CD4-positive, alpha-beta T cell treated with Interleukin-2 at 100 ng/mL for 4 hours (primary cell): ENCODE data around the gene CACNA2D1.
"Not testable (repeated sequence)": the region's sequence is repeated elsewhere in the genome, so short reads cannot be mapped to it uniquely, and the experiment has no call there.

Experiments used
- DNase-seq: peaks from one replicate; pipeline ENCODE4 v3.0.0-alpha.2; 2020; ENCODE audit warnings: low spot score

The CACNA2D1 gene

DNA sequence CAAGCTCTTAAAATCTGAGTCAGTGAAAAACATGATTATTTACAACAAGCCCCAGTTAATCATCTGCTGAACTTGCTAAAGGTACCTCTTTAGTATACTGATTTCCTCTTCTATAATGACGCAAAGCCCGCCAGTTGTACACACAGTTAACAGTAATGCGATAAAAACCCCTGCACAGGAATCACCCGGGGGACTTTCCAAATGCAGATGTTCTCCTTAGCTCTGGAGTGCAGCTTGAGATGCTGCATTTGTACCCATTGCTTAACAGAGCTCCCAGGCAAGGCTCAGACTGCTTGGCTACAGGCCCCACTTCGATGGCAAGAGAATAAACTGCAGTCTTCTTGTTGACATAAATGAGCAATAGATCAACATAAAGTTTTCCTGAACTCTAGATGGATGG lies 394.1 kb downstream of the CACNA2D1 start:
- DNase-seq: no peak

DNA sequence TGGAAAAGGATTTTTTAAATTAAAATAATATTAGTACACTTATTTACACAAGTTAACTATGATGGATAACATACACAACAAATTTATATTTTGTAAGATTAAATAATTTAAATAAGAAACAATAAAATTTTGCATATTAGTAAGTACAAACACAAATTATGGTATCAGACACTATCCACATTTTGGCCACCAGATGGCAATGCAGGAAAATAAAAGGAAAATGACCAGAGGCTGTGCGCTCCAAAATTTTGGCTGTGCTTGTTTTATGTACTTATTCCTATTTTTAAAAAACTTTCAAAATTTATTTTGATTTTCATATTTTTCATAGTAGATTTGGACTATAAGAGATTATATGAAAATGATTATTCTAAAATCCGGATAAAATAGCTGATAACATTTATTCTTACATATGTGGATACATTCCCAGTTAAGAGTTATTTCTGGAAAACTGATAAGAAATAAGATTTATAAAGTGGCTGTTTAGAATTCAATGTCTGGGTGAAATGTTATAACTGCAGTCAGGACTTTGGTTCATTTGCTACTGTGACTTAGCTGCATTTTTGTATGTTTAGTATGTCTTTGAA lies 399.0 kb downstream of the CACNA2D1 start:
- DNase-seq: no peak

DNA sequence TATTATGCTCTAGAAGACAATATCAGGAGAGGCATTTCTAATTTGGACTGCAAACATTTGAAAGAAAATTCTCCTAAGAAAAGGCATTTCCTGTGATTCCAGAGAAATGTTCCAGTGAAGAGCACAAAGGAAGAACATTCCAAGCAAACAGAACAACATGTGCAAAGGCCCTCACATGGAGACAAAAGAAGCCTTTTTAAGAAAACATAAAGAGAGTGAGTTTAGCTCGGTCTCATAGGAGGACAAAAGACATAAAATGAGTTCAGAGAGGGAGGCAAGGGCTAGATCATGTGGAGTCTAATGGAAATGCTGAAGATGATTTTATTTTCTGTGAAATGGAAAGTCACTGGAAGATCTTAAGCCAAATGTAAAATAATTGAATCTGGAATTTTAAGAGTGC lies 404.0 kb downstream of the CACNA2D1 start:
- DNase-seq: no peak

DNA sequence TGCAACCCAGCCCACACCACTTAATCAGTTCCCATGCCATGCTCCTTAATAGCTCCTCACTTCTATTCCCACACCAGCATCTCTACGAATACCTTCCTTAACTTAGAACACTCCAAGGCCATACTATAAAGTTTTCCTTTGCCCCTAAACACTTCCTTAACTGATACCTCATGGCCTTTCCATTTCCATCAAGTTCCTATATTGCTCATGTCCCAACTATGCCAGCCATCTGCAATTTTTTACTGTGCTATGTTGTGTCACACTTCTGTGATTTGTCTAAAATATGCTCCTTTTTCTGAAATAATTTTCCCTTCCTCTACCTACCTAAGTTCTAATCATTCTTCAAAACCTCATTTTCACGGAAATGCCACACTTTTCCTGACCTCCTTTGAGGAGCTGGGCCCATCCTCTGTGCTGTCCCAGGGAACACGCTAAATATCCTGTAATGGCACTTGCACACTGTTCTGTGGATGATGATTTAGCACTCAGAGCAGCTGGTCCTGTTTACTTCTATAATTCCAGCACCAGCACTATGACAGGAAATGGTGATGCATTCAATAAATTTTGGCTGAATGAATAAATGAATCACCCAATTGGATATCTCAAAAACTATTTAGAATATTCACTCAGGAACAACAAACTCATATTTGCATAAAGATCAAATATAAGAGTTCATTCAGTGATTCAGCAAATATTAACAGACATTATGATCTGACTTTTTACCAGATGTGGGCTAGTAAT lies 407.3 kb downstream of the CACNA2D1 start:
- no peak for DNase-seq

DNA sequence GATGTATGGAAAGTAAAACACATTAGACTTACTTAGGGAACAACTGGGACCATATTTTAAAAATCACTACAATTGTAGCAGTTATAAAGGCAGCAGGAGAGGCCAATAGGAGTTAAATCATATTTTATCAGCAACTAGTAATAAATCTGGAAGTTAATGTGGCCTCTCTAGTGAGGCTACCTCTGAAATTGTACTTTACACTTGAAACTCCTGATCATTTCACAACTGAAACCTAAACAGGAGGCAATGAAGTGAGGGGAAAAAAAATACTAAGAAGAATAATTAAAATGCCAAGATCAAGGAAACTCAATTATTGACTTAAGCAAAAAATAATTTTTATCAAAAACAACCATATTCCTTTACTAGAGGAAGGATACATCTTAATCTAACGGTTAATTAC lies 408.1 kb downstream of the CACNA2D1 start:
- DNase-seq: no peak

DNA sequence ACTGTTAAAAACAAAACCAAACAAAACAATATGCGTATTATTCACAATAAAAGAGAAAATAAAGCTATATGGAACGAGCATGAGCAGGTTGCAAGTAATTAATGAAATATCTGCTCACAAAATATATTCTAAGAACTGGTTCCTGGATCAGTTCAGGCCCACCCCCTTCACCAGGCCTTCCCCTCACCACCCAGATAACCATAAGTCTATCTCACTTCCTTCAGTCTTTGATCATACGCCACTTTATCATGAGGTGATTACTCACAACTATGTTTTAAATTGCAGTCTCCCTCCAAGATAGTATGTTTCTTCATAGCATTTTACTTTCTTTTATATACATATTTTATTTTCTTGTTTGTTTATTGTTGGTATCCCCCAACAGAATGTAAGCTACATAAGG lies 410.7 kb downstream of the CACNA2D1 start:
- DNase-seq: no peak

DNA sequence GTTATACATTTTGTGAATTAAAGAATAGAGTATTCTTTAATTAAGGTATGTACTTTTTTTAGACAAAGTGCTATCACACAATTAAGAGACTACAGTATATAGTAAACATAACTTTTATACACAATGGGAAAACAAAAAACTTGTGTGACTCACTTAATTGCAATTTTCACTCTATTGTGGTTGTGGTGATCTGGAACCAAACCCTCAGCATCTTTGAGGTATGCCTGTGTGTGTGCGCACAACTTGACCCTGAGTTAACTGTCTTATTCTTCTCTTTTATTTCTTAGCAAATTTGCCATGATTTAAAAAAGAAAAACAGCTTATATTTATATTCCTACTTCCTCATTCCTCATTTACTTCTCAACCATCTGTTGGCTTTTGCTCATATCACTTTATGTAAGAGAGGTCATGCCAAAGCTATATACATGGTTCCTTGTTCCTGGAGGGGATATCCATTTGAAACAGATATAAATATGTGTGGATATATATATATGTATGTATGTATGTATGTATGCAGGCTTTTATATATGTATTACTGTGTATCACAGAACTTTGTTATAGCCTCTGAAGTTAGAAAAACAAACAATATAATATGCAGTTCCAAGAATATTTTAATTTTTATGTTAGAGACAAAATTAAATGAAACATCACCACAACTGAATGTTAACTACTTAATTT lies 414.2 kb downstream of the CACNA2D1 start:
- no peak for DNase-seq

DNA sequence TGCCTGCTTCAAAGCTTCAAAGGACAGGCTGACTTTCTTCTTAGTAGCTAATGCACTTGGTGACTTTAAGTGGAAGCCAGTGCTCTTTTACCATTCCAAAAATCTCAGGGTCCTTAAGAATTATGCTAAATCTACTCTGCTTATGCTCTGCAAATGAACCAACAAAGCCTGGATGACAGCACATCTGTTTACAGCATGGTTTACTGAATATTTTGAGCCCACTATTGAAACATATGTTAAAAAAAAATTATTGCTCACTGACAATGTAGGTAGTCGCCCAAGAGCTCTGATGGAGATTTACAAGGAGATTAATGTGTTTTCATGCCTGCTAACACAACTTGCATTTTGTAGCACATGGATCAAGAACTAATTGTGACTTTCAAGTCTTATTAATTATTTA lies 415.5 kb downstream of the CACNA2D1 start:
- DNase-seq: no peak

DNA sequence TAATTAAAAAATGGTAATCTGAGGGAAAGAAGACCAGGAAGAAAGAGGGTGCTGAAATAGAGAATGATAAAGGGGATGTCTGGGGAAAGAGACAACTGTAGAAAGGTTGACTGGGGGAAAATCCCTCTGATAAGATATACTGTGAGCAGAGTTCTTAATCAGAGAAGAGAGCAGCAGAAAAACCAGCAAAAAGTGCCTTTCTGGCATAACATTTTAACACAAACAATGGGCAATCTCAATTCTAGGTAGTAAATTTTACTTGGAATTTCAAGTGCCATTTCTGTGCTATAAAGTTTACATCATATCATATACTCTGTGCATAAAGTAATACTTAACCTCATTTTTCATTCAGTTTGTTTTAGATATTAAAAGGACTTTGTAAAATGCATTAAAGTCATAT lies 421.9 kb downstream of the CACNA2D1 start:
- no peak for DNase-seq

DNA sequence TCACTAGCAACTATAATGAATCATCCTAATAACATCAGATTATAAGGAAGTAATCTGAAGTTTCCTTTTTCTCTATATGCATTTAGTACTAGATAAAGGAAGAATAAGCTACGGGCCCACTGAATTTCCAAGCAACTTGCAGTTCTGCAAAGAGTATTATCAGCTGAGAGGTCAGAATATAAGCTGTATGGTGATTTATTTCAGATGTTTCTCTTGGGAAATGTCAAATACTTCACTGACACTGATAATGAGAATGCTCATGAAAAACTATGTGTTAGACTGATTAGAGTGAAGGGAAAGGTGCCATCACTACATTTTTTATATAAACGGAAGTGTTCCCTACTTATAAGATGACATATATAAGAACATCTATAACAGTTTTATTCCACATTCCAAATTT lies 422.5 kb downstream of the CACNA2D1 start:
- no peak for DNase-seq

DNA sequence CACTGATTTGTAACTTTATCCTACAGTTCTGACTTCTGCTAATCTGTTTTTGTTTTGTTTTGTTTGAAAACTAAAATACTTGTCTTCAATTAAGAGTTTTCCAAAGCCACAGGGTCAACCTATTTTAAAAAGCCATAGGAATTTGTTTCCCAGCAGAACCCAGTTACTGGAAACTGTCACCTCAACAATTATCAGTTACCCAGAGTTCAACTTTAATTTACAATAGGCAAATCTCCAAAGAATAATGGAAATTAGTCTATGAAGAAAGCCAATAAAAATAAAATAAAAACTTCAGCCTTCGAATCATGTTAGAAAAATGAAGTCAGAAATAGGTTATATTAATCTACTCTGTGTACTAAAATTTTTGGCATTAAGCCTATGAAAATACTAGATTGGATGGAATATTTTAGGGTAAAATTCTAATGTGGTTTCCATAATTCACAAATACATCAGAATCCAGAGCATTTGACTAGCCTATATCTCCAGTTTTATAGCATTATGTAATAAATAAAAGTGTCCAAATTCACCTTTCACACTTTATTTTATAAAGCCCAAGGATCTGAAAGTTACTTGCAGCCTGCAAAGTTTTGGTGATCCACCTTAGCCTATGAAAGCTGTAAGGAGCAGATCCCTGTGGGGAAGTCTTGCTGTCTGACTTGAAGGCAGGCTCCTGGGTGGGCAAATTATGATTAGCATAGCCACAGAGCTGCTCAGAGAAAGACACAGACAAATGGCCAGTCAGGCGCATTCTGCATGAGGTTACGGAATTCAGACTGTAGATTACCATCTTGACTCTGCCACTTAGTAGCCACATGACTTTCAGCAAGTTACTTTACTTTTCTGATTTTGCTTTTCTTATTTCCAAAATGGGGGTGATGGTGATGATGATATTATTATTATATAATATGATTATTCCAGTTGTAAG lies 423.8 kb downstream of the CACNA2D1 start:
- DNase-seq: no peak

DNA sequence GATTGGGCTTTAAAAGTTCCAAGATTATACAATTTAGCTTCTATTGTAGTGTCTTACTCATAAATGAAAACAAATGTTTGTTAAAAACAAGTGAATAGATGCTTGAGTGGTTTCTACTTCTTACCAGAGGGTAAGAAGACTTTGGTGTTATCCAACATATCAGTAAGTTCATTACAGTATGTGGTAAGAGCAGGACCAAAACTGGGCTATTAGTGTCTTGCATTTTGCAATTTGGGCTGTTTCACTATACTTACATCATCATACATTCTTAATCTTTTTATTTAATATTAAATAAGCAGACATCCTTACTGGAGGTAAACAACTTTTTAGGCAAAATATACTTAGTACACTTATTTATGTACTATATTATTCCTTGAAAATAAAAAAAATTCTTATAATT lies 425.4 kb downstream of the CACNA2D1 start:
- no peak for DNase-seq

DNA sequence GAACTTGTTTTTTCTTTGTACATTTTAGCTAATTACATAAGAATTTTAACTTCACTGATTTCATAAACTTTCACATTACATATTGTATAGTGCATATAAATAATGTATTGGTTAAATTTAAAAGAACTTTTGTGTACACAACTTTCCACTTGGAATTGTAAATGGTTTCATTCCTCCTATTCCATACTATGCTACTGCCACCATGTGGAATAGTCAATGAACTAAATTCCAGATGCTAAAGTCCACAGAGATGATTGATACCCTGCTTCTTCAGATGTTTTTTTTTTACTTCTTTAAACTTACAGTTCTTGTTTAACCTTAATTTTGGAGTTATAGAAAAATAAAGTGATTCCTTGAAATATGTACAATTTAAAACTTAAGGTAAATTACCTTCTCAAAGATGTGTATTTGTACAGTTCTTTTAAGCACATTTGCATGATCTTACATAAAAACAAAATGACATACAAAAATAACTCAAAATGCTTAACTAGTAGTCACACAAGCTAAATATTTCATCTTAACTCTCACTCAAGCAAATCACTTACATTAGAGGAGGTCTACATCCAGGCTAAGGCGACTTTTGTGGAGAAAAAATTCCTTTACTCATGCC lies 426.1 kb downstream of the CACNA2D1 start:
- DNase-seq: no peak

DNA sequence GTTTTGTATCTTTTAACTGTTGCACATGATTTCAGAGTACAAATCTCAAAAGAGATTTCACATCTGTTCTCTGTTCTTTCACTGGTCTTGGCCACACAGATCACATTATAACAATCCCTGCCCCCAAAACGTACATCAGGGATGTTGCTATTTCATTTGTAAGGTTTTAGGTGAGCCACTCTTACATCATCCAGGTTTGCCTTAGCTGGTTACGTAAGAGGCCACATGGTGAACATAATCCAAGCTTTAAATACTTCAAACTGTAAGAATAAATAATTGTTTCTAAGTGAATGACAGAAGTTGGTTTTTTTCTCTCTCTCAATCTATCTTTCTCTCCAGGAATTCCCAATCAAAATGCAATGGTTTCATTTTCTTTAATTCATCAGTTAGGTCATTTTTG lies 427.8 kb downstream of the CACNA2D1 start:
- DNase-seq: no peak

DNA sequence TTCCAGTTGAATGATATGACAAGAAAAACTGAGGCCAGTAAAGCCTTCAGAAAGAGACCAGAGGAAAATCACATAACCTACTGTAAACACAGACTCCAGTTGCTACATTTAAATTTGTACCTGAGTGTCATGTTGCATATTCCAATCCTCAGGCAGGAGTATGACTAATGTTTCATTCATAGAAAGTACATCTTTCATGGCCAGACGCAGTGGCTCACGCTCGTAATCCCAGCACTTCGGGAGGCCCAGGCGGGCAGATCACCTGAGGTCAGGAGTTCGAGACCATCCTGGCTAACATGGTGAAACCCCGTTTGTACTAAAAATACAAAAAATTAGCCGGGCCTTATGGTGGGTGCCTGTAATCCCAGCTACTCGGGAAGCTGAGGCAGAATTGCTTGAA lies 429.0 kb downstream of the CACNA2D1 start:
- DNase-seq: not testable (repeated sequence)

DNA sequence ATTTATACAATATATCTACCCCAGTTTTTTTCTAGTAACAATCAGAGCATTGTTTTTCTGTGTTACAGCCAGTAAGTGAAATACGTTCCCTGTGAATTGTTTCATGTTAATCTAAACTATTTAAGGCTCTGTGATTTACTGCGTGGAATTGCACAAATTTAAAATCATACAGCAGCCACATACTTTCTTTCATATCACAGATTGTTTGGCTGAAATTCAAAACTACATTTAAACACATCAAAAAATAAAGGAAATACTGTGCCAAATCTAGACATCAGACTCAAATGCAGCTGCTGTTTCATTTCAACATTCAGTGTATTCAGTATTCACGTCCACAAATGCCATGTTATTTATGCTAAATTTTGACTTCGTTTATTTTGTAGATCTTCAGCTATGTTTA lies 431.1 kb downstream of the CACNA2D1 start:
- DNase-seq: no peak

DNA sequence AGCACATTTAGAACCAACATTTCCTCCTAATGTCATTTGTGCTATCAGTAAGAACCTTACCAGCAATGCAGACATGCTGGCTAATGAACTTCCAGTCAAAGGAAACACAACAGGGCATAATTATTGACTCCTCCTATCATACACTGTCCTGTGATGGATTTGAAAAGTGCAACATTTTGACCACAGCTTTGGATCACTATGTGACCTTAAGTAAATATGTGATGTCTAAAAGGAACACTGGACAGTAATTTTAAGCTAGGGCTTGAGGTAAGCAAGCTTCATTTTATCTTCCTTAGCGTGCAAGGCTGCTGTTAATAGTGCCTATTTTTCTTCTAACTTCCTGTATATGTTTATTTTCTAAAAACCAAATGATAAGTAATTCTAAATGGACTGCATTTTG lies 433.2 kb downstream of the CACNA2D1 start:
- DNase-seq: no peak

DNA sequence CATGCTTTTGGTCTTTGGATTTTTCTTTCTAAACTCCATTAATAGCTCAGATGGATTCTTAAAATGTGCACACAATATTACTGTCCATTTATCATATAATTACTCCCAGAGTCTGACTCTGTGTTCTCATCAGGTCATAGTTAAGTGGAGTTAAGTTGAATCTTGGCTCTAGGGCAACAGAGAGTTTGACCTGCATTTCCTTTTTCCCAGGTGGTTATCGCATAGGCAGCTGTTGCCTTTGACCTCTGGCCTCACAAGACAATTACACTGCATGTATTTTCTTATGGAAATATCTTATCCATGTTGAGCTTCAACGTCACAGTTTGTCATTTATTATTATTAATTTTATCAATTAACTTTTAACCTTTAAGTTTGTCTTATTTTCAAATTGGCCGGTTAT lies 436.3 kb downstream of the CACNA2D1 start:
- no peak for DNase-seq

DNA sequence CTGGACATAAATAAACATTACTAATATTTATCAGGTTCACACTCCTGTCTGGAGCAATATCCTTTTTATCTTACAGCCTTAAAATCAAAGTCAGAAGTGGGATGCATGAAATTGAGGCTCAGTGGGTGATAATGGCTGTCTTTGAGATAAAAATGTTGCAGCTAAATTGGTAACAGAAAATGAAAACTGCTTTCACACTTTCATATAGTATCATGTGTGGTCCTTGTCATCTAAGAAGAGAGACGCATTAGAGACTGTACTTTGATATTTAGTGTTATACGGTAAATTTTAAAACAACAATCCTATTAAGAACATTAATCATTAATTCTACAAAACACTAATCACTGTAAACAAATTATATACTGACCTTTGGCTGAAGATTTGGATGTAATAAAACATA lies 438.5 kb downstream of the CACNA2D1 start:
- DNase-seq: no peak

DNA sequence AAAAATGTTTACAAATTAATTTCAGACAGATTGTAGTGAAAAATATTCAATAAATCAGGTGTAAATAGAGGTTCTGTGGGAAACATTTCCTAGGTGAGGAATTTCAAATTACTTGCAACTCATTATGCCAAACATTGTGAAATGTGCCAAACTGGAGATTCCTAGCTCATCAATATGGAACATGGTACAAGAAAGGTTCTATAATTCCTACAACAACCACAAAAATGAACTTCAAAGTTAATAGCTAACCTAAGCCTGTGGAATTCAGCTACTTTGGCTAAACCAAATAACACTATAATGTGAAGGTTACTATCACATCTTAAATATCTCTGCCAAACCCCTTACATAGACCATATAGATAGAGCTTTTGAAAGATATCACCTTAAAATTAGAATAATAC lies 450.4 kb downstream of the CACNA2D1 start:
- no peak for DNase-seq

DNA sequence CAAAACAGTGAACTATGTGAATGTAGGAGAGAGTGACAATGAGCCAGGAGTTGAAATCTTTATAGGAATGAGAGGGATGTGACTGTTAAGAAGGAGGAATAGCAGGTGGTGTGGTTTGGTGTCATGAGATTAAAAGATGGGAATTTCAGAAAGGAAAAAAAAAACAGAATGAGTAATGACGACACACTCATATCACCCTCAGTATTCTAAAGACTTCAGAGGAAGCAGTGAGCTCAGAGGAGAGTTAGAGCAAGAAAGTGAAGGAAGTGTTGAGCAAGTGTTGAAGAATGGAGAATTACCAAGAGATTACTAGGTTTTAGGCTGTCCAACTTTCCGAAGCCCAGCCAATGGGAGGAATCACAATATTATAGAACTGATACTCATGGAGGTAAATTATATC lies 453.2 kb downstream of the CACNA2D1 start:
- no peak for DNase-seq
